ENCODE measurements around the gene NTHL1. TPM values are rescaled to one million over a fixed set of nuclear protein-coding genes. Genes with fewer than 3 reads are reported as not detected.

NTHL1 gene
- total RNA-seq, 2 experiments from 2014 or later: 30.6 to 32.0 TPM

GRCh38 chr16:2061023-2061422 is 13.4 kb upstream of the NTHL1 start:
- H3K9me3 Mint-ChIP-seq: no peaks in the 10 kb centered on the region
- no peak overlapping the region for H3K27ac Mint-ChIP-seq

GRCh38 chr16:2060346-2060745 is 12.7 kb upstream of the NTHL1 start:
- Mint-ChIP-seq H3K36me3 (no peaks in the 10 kb centered on the region), H3K9me3 (no peaks in the 10 kb centered on the region), H3K27ac (no peak overlapping the region), H3K4me3 (no peak overlapping the region), H3K27me3 (no peaks in the 10 kb centered on the region), H3K4me1 (no peaks in the 10 kb centered on the region)
- no peak for DNase-seq

More at GRCh38 chr16:2061023-2061422, 13.4 kb upstream of the NTHL1 start:
- DNase-seq: no peak
- Mint-ChIP-seq H3K4me3 (no peak overlapping the region), H3K27me3 (no peaks in the 10 kb centered on the region), H3K36me3 (peaks cover 3% of the 10 kb centered on the region), H3K4me1 (no peaks in the 10 kb centered on the region)

GRCh38 chr16:2058872-2059271 is 11.2 kb upstream of the NTHL1 start:
- H3K9me3 Mint-ChIP-seq: no peaks in the 10 kb centered on the region
- H3K4me1 Mint-ChIP-seq: no peaks in the 10 kb centered on the region
- no peak overlapping the region for H3K27ac Mint-ChIP-seq
- H3K36me3 Mint-ChIP-seq: no peaks in the 10 kb centered on the region
- H3K27me3 Mint-ChIP-seq: no peaks in the 10 kb centered on the region
- H3K4me3 Mint-ChIP-seq: no peak overlapping the region
- DNase-seq: no peak

GRCh38 chr16:2058420-2058819 is 10.8 kb upstream of the NTHL1 start:
- DNase-seq: no peak
- H3K4me3 Mint-ChIP-seq: no peak overlapping the region
- no peaks in the 10 kb centered on the region for H3K9me3 Mint-ChIP-seq
- H3K27me3 Mint-ChIP-seq: no peaks in the 10 kb centered on the region
- H3K36me3 Mint-ChIP-seq: no peaks in the 10 kb centered on the region
- H3K27ac Mint-ChIP-seq: no peak overlapping the region
- no peaks in the 10 kb centered on the region for H3K4me1 Mint-ChIP-seq

DNA sequence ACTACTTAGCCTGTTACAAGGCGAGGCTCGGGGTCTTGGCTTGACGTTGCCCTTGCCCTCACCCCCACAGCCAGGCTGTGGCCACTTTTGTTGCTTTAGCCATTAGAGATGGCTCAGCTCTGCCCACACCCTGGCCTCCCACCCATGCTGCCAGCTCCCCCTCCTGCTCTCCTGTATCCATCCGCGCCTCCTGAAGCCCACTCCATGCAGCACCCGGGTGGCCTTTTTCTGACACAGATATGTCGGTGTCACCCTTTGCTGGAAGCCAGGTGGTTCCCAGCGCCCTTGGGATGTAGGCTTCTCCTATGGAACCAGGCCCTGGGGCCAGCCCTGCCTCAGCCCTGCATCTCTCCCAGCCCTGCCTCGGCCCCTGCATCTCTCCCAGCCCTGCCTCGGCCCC is 9.8 kb upstream of the NTHL1 start:
- Mint-ChIP-seq H3K27me3 (no peaks in the 10 kb centered on the region), H3K4me3 (no peak overlapping the region), H3K36me3 (no peaks in the 10 kb centered on the region), H3K27ac (no peak overlapping the region), H3K4me1 (no peaks in the 10 kb centered on the region), H3K9me3 (no peaks in the 10 kb centered on the region)
- DNase-seq: no peak

- H3K27me3 Mint-ChIP-seq: no peaks in the 10 kb centered on the region
- no peaks in the 10 kb centered on the region for H3K36me3 Mint-ChIP-seq
- no peak overlapping the region for H3K27ac Mint-ChIP-seq
- H3K4me3 Mint-ChIP-seq: no peak overlapping the region
- H3K4me1 Mint-ChIP-seq: no peaks in the 10 kb centered on the region
- no peaks in the 10 kb centered on the region for H3K9me3 Mint-ChIP-seq
- no peak for DNase-seq
These were observed 9.2 kb upstream of the NTHL1 start for GRCh38 chr16:2056681-2057407.

DNA sequence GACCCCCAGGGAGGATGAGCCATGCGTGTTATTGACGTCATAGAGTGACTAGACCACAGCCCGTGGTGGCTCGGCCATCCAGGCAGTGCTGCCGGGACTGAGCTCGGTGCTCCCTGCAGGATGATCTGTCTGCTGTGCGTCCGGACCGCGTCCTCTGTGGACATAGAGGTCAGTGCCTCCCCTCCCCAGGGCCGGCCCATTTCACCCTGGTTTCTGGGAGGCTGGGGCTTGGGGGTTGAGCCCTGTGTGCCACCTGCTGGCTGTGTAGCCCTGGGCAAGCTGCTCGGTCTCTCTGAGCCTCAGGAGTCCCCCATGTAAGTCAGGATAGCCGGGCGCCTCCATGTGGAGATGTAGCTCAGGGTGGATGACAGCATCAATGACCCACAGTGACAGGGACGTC is 8.4 kb upstream of the NTHL1 start:
- H3K27ac Mint-ChIP-seq: no peak overlapping the region
- no peaks in the 10 kb centered on the region for H3K4me1 Mint-ChIP-seq
- no peaks in the 10 kb centered on the region for H3K9me3 Mint-ChIP-seq
- DNase-seq: no peak
- H3K4me3 Mint-ChIP-seq: no peak overlapping the region
- H3K36me3 Mint-ChIP-seq: peaks cover 2% of the 10 kb centered on the region
- no peaks in the 10 kb centered on the region for H3K27me3 Mint-ChIP-seq

DNA sequence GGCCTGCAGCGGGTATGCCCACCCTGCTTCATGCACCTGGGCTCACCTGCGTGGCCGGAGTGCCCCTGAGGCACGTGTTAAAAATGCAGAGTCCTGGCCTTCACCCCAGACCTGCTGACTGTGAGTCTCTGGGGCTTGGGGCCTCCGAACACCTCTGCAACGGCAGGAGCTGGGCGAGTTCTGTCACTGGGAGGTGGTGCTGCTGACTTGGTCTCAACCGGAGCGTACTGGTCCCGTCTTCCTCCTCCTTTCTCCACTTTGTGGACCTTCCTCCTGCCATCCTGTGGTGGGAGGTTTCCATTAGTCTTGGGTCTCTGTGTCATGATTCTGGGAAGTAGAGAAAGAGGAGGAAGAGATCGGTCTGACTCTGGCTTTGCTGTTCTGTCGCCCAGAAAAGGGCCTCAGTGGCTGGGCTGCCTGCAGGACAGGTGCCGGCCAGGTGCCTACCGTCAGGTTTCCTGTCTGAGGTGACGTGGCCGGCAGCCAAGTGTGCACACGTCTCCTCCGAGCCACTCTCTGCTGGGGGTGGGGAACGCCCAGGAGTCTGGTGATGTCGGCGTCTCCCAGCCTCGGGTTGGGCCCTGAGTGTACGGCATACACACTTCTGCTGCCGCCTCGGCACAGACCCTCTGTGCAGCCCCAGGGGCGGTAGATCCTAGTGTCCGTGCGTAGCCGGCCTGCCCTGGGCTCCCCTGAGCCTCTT is 7.1 kb upstream of the NTHL1 start:
- H3K27me3 Mint-ChIP-seq: no peaks in the 10 kb centered on the region
- no peaks in the 10 kb centered on the region for H3K4me1 Mint-ChIP-seq
- no peak overlapping the region for H3K4me3 Mint-ChIP-seq
- no peak overlapping the region for H3K27ac Mint-ChIP-seq
- peaks cover 2% of the 10 kb centered on the region for H3K36me3 Mint-ChIP-seq
- H3K9me3 Mint-ChIP-seq: no peaks in the 10 kb centered on the region
- DNase-seq: no peak

DNA sequence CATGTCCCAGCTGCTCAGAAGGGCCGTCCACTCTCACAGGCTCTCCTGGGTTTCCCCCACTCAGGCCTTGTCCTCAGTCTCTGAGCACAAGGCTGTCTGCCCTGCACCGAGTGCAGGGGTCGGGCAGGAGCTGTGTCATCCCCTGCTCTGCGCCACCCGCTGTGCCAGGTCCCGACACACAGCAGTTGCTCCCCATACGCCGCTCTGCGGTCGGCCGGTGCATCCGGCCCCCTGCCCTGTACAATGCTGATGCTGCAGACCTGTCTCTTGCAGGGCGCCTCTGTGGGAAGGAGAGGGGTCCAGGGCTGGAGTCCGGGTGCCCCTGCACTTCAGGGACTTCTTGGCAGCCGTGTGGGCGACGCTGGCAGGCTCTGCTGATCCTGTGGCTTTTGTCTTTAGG is 6.3 kb upstream of the NTHL1 start:
- no peak overlapping the region for H3K27ac Mint-ChIP-seq
- H3K36me3 Mint-ChIP-seq: peaks cover 2% of the 10 kb centered on the region
- H3K9me3 Mint-ChIP-seq: no peaks in the 10 kb centered on the region
- peaks cover 4% of the 10 kb centered on the region for H3K4me1 Mint-ChIP-seq
- H3K4me3 Mint-ChIP-seq: no peak overlapping the region
- DNase-seq: no peak
- H3K27me3 Mint-ChIP-seq: no peaks in the 10 kb centered on the region

DNA sequence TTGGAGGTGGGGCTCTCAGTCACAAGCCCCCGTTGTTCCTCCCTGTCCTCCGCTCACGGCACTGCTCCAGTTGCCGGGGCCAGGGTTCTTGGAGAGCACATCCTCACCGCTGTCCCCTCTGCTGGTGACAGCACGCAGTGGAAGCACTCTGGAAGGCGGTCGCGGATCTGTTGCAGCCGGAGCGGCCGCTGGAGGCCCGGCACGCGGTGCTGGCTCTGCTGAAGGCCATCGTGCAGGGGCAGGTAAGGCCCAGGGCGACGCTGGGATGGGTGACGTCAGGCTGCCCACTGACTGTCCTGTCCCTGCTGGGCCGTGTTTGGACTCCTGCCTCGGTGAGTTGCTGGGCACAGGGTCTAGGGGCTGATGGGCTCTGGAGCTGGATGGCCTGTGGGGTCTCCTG is 5.6 kb upstream of the NTHL1 start:
- no peak for DNase-seq
- Mint-ChIP-seq H3K4me1 (peaks cover 9% of the 10 kb centered on the region), H3K36me3 (peaks cover 2% of the 10 kb centered on the region), H3K4me3 (no peak overlapping the region), H3K27me3 (no peaks in the 10 kb centered on the region), H3K27ac (no peak overlapping the region), H3K9me3 (no peaks in the 10 kb centered on the region)

DNA sequence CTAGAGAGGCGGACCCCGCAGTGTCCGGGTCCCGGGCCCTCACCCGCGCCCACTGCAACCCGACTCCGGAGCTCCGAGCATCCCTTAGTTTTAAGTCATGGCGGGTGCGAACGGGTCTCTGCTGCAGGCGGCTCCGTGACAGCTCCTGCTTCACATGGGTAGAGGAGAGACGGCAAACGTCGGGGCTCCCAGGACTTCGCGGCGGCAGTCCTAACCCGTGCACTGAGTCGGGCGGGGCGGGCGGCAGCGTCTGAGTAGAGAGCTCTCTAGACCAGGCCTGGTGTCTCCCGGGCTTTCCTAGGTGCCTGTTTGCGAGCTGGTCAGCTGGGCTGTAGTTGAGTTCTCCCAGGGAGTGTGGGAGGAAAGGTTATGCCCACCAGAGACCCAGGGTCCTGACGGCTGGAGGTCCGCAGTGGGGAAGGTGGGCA is 496 bp upstream of the NTHL1 start:
- Mint-ChIP-seq H3K36me3 (peaks cover 2% of the 10 kb centered on the region), H3K27me3 (no peaks in the 10 kb centered on the region), H3K4me3 (peak overlapping the region; percentile 94), H3K9me3 (no peaks in the 10 kb centered on the region), H3K27ac (peak overlapping the region; percentile 56), H3K4me1 (peaks cover 16% of the 10 kb centered on the region)
- DNase-seq: peak; percentile 22

GRCh38 chr16:2046893-2047329 is 723 bp downstream of the NTHL1 start:
- Mint-ChIP-seq H3K4me1 (peaks cover 16% of the 10 kb centered on the region), H3K27me3 (no peaks in the 10 kb centered on the region), H3K4me3 (peak overlapping the region; percentile 94), H3K36me3 (peaks cover 2% of the 10 kb centered on the region), H3K9me3 (no peaks in the 10 kb centered on the region), H3K27ac (peak overlapping the region; percentile 75)
- DNase-seq: no peak

DNA sequence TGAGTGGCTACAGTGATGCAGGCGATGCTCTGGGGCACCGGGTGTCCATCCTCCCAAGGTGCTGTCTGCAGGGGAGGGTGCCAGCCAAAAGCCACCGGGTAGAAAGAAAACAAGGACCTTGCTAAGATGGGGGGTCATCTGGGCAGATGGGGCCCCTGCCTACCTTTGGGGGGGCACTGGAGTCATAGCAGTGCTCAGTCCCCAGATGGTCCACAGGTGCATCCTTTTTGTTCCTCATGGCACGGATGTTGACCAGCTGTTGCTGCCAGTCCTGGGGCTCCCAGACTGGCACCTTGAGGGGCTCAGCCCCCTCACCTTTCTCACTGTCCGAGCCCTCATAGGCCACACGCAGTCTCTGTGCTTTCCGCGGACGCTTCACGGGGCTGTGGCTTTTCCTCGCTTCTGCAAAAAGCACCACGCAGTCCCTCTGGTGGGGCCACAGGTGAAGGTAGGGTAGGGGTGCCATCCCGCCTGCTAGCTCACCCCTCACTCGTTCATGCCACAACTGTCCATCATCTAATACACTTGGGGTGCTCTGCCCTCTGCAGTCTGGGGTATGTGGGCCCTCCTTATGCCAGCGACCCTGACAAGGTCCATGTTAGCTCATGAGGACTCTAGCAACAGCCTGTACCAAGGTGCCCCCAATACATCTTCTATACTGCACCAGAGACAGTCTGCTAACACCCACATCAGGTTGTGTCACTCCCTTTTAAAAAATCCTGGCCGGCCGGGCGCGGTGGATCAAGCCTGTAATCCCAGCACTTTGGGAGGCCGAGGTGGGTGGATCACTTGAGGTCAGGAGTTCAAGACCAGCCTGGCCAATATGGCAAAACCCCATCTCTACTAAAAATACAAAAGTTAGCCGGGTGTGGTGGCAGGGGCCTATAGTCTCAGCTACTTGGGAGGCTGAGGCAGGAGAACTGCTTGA is 1.4 kb downstream of the NTHL1 start:
- Mint-ChIP-seq H3K4me1 (peaks cover 16% of the 10 kb centered on the region), H3K27me3 (no peaks in the 10 kb centered on the region), H3K4me3 (peak overlapping the region; percentile 94), H3K36me3 (peaks cover under 1% of the 10 kb centered on the region), H3K27ac (no peak overlapping the region), H3K9me3 (no peaks in the 10 kb centered on the region)
- no peak for DNase-seq

- no peaks in the 10 kb centered on the region for H3K36me3 Mint-ChIP-seq
- no peak for DNase-seq
- H3K9me3 Mint-ChIP-seq: no peaks in the 10 kb centered on the region
- H3K27me3 Mint-ChIP-seq: no peaks in the 10 kb centered on the region
- H3K27ac Mint-ChIP-seq: no peak overlapping the region
- peaks cover 16% of the 10 kb centered on the region for H3K4me1 Mint-ChIP-seq
- H3K4me3 Mint-ChIP-seq: no peak overlapping the region
These were observed 3.1 kb downstream of the NTHL1 start for GRCh38 chr16:2044541-2044940.
